Thymus (tissue), 11 donors: ENCODE results near the gene ENTPD7. TPM values are rescaled to one million over a fixed set of nuclear protein-coding genes. Genes with fewer than 3 reads are reported as not detected.

ENCODE experiments used
- DNase-seq, 9 donors: peaks; one replicate each; pipeline ENCODE4 v3.0.0-alpha.2; 2013; ENCODE audit warnings: low spot score in 9 of 9, low read depth in 6 of 9, missing footprints in 1 of 9
- H3K27ac ChIP-seq, 2 donors: one replicate each; pipeline ENCODE4 v1.5.1; 2013; ENCODE audit warnings: control low read depth in 1 of 2, low read depth in 1 of 2, low read length in 1 of 2, mild to moderate bottlenecking in 1 of 2, moderate library complexity in 1 of 2
- H3K27me3 ChIP-seq, 2 donors: one replicate each; pipeline ENCODE4 v1.5.1; 2013; ENCODE audit warnings: low read length in 1 of 2; ENCODE audit not compliant: control insufficient read depth in 2 of 2, insufficient read depth in 1 of 2
- H3K36me3 ChIP-seq, 2 donors: one replicate each; pipeline ENCODE4 v1.5.1; 2013; ENCODE audit warnings: low read length in 1 of 2, mild to moderate bottlenecking in 1 of 2, moderate library complexity in 1 of 2; ENCODE audit not compliant: control insufficient read depth in 2 of 2, insufficient read depth in 2 of 2
- H3K4me1 ChIP-seq, 2 donors: one replicate each; pipeline ENCODE4 v1.5.1; 2013; ENCODE audit warnings: low read length in 2 of 2; ENCODE audit not compliant: control insufficient read depth in 2 of 2, insufficient read depth in 2 of 2
- H3K4me3 ChIP-seq, 2 donors: one replicate each; pipeline ENCODE4 v1.5.1; 2013; ENCODE audit warnings: low read length in 2 of 2, control low read depth in 1 of 2, mild to moderate bottlenecking in 1 of 2
- H3K9me3 ChIP-seq, 2 donors: one replicate each; pipeline ENCODE4 v1.5.1; 2013; ENCODE audit warnings: low read length in 1 of 2, mild to moderate bottlenecking in 1 of 2; ENCODE audit not compliant: control insufficient read depth in 2 of 2, insufficient read depth in 1 of 2
- WGBS: extraction: QIAGEN DNeasy Blood & Tissue Kit; methylation state at CpG from one replicate; pipeline ENCODE4 v1.1.7; 2013; 5-methylcytosine and 5-hydroxymethylcytosine counted together
- polyA plus RNA-seq: library from polyadenylated mRNA; stranded (reverse); fragments of 200-250 nt; gene quantifications from one replicate; pipeline ENCODE4 v1.2.3, GENCODE V29; 2013
- total RNA-seq: library from RNA; stranded (reverse); fragments of 120-200 nt; gene quantifications from one replicate; pipeline ENCODE4 v1.2.4, GENCODE V29; 2013
- donor health status: healthy.

Gene ENTPD7
- total and polyA plus RNA-seq, 2 donors = 1.4 to 4.9 TPM

DNA sequence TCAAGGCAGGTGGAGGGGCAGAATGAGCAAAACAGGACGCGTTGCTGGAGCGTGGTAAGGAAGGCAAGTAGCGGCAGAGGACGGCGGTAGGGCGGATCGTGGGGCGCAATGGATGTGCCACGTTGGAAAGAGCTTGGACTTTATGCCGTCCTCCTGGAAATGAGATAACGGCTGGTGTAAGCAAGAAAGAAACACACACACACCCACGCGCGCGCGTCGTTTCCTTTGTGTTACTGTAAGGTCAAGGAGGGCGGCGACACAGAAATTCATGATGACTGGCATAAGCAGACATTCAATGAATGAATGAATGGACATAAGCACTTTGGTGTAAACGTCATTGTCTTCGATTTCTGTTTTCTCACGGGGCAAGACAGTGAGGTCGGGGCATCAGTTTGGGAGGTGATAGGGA lies 683 bp upstream of the ENTPD7 start:
- DNase-seq = peak in 4 of 9 donors; percentile 5 to 48 (median 18)
- WGBS = 29% methylated on average over 24 of the region's 24 CpGs
- peaks cover 4 to 33% of the 10 kb centered on the region in 2 donors for H3K27me3 ChIP-seq

GRCh38 chr10:99659868-99660366 lies 608 bp downstream of the ENTPD7 start:
- peak overlapping the region; percentile 62 to 76 for H3K4me3 ChIP-seq
- no peak overlapping the region for H3K27ac ChIP-seq
- 27% methylated on average over 10 of the region's 10 CpGs for WGBS
- DNase-seq = no peak
- peaks cover 4 to 33% of the 10 kb centered on the region in 2 donors for H3K27me3 ChIP-seq
- H3K36me3 ChIP-seq = no peaks in the 10 kb centered on the region
- H3K4me1 ChIP-seq = peaks cover 9 to 21% of the 10 kb centered on the region in 2 donors
- H3K9me3 ChIP-seq = no peaks in the 10 kb centered on the region

More for the DNA sequence above, 683 bp upstream of the ENTPD7 start:
- Histone ChIP-seq H3K36me3 (no peaks in the 10 kb centered on the region), H3K4me1 (peaks cover 9 to 21% of the 10 kb centered on the region in 2 donors), H3K9me3 (no peaks in the 10 kb centered on the region), H3K27ac (peak overlapping the region; percentile 26 to 71), H3K4me3 (peak overlapping the region; percentile 62 to 76)

DNA sequence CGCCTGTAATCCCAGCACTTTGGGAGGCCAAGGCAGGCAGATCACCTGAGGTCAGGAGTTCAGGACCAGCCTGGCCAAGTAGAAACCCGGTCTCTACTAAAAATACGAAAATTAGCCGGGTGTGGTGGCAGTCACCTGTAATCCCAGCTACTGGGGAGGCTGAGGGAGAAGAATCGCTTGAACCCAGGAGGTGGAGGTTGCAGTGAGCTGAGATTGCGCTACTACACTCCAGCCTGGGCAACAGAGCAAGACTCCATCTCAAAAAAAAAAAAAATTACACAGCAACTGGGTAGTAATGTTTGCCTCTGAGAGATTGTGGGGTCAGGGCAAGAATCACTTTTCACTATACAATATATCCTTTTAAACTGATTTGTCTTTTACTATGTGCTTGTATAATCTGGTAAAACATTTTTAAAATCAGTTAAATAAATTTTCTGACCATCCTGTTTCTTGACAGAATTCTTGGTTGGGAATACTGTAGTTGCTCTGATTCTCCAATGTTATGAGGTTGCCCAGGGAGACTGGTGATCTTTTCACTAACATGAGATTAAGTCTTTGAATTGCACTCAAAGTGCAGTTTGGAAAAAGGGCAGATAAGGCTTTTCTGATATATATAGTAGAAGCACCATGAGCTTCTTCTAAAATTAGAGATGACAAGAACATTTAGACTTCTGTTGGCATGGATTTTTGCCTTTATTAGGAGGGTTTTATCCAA lies 1.5 kb downstream of the ENTPD7 start:
- Histone ChIP-seq H3K9me3 (no peaks in the 10 kb centered on the region), H3K27ac (no peak overlapping the region), H3K4me3 (no peak overlapping the region), H3K27me3 (peaks cover 4 to 30% of the 10 kb centered on the region in 2 donors), H3K36me3 (no peaks in the 10 kb centered on the region), H3K4me1 (peaks cover 9 to 19% of the 10 kb centered on the region in 2 donors)
- 99% methylated on average over 6 of the region's 6 CpGs for WGBS
- no peak for DNase-seq

DNA sequence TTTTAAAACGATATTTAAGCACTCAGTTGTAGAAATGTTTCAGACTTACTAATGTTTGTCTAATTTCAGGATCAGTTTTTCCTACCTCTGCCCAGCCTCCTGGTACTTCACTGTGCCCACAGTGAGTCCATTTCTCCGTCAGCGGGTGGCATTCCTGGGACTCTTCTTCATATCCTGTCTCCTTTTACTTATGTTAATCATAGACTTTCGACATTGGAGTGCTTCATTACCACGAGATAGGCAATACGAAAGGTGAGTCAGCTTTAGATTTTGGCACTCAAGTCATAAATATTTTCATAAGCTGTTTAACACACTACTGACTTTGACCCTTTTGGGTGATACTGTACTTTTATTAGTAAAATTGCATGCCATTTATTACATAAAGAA lies 2.1 kb downstream of the ENTPD7 start:
- Histone ChIP-seq H3K4me3 (no peak overlapping the region), H3K27ac (no peak overlapping the region), H3K9me3 (no peaks in the 10 kb centered on the region), H3K4me1 (peaks cover 9 to 19% of the 10 kb centered on the region in 2 donors), H3K27me3 (peaks cover 4 to 25% of the 10 kb centered on the region in 2 donors), H3K36me3 (no peaks in the 10 kb centered on the region)
- DNase-seq = no peak
- WGBS = 97% methylated on average over 6 of the region's 6 CpGs

GRCh38 chr10:99665304-99665703 lies 6.0 kb downstream of the ENTPD7 start:
- Histone ChIP-seq H3K27me3 (no peaks in the 10 kb centered on the region), H3K9me3 (no peaks in the 10 kb centered on the region), H3K4me1 (no peaks in the 10 kb centered on the region), H3K27ac (no peak overlapping the region), H3K4me3 (no peak overlapping the region), H3K36me3 (no peaks in the 10 kb centered on the region)
- 97% methylated on average over 2 of the region's 2 CpGs for WGBS
- DNase-seq = no peak

- H3K4me3 ChIP-seq = no peak overlapping the region
- no peaks in the 10 kb centered on the region for H3K9me3 ChIP-seq
- DNase-seq = no peak
- 95% methylated on average over 4 of the region's 4 CpGs for WGBS
- no peak overlapping the region for H3K27ac ChIP-seq
- no peaks in the 10 kb centered on the region for H3K36me3 ChIP-seq
- no peaks in the 10 kb centered on the region for H3K27me3 ChIP-seq
- H3K4me1 ChIP-seq = no peaks in the 10 kb centered on the region
These were observed 7.9 kb downstream of the ENTPD7 start for GRCh38 chr10:99667108-99667751.

DNA sequence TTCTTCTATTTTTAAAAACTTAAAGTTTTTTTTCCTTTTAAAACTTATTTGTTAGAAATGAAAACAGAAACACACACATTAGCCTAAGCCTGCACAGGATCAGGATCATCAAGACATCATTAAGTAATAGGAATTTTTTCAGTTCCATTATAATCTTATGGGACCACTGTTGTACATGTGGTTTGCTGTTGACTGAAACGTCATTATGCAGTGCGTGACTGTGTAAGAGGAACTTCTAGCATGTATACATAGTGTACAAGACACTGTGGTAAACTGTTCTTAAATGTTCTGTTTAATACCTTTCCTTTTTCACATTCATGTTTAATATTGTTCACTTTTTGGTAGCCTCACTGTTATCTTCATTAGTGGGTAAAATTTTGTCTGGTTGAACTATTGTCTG lies 12.1 kb downstream of the ENTPD7 start:
- no peak for DNase-seq
- no peaks in the 10 kb centered on the region for H3K27me3 ChIP-seq
- no peaks in the 10 kb centered on the region for H3K36me3 ChIP-seq
- no peak overlapping the region for H3K27ac ChIP-seq
- WGBS = 94% methylated on average over 2 of the region's 2 CpGs
- no peaks in the 10 kb centered on the region for H3K9me3 ChIP-seq
- no peak overlapping the region for H3K4me3 ChIP-seq
- H3K4me1 ChIP-seq = no peaks in the 10 kb centered on the region

DNA sequence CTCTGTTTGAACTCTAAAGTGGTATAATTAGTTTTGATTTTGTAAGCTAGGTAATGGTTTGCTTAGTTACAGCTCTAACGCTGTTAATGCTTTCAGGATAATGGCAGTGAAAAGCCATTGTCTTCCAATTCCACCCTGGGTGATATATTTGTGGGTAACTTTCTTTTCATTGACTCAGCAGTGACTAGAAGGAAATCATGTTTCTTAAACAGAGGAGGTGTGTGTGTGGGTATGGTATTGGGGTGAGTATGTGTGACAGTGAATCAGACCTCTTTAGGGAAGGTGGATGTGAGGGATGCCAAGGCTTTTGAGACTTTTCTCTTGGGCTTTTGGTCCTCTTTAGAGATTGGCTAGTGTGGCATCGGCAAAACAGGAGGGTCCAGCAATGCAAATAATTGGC lies 13.6 kb downstream of the ENTPD7 start:
- H3K27ac ChIP-seq = no peak overlapping the region
- H3K36me3 ChIP-seq = no peaks in the 10 kb centered on the region
- H3K27me3 ChIP-seq = no peaks in the 10 kb centered on the region
- 97% methylated on average over 2 of the region's 2 CpGs for WGBS
- no peaks in the 10 kb centered on the region for H3K4me1 ChIP-seq
- DNase-seq = no peak
- H3K4me3 ChIP-seq = no peak overlapping the region
- no peaks in the 10 kb centered on the region for H3K9me3 ChIP-seq

DNA sequence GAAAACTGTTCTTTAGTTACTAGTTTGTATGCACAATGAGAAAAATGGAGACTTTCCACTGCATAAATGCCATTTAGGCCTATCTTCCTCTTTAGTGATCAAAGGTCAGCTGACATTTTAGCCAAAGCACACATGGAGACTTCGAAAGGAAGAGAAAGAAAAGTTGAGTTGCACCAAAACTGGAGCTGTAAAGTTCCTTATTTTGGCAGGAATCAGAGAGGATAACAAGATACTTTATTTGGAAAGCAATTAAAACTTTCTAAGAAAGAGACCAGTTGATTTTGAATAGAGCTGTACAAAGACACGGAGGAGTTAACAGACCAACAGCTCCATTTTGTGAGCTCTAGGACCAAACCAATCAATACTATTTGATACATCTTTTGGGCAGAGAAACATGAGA lies 14.2 kb downstream of the ENTPD7 start:
- no peaks in the 10 kb centered on the region for H3K4me1 ChIP-seq
- no peak overlapping the region for H3K27ac ChIP-seq

More for the DNA sequence above, 14.2 kb downstream of the ENTPD7 start:
- no peak overlapping the region for H3K4me3 ChIP-seq
- WGBS = 96% methylated on average over 2 of the region's 2 CpGs
- H3K27me3 ChIP-seq = no peaks in the 10 kb centered on the region
- no peaks in the 10 kb centered on the region for H3K36me3 ChIP-seq
- no peaks in the 10 kb centered on the region for H3K9me3 ChIP-seq
- DNase-seq = no peak
